BJ (cell line): ENCODE measurements around the gene DCD. TPM values are rescaled to one million over a fixed set of nuclear protein-coding genes. Genes with fewer than 3 reads are reported as not detected.
A peak's percentile ranks its signal among the peaks of the same experiment; 100 is the strongest.

ENCODE experiments used
- CTCF ChIA-PET: fragments of 350-600 bp; formaldehyde crosslinking; extraction: SDS; loops from one replicate; lab custom pipeline; 2021; ENCODE audit warnings: antibody characterized with exemption, inconsistent platforms; lab: Yijun Ruan, JAX
- POLR2A ChIA-PET: fragments of 300-600 bp; sonication (Branson Sonifier 250); formaldehyde crosslinking; extraction: SDS; loops from one replicate; lab custom pipeline; 2021; ENCODE audit warnings: antibody characterized with exemption; lab: Charles Lee
- DNase-seq: peaks from one replicate; pipeline ENCODE4 v3.0.0-alpha.2; 2011; ENCODE audit warnings: low read depth
- H3K27me3 ChIP-seq: 2 replicates; pipeline ENCODE4 v1.6.0; 2011; ENCODE audit warnings: low read length; ENCODE audit not compliant: control insufficient read depth, insufficient read depth
- H3K36me3 ChIP-seq: 2 replicates; pipeline ENCODE4 v1.5.1; 2011; ENCODE audit warnings: low read length; ENCODE audit not compliant: control insufficient read depth, insufficient read depth
- H3K4me3 ChIP-seq: 2 replicates; pipeline ENCODE4 v1.5.1; 2011; ENCODE audit warnings: low read depth, mild to moderate bottlenecking, control low read depth, low read length
- polyA plus RNA-seq: library from polyadenylated mRNA; depleted of rRNA; stranded (reverse); fragments of >200 nt; gene quantifications from 2 replicates; pipeline ENCODE4 v1.2.3, GENCODE V29; 2011
- TF ChIP-seq, protein P1 (sequence below): IDR thresholded peaks from 2 replicates; pipeline ENCODE4 v1.5.1; 2011; ENCODE audit warnings: low read depth, mild to moderate bottlenecking, control low read depth, inconsistent platforms, low read length, moderate library complexity; ENCODE audit not compliant: insufficient read depth

DCD gene
- polyA plus RNA-seq, 1 experiment = not detected

DNA sequence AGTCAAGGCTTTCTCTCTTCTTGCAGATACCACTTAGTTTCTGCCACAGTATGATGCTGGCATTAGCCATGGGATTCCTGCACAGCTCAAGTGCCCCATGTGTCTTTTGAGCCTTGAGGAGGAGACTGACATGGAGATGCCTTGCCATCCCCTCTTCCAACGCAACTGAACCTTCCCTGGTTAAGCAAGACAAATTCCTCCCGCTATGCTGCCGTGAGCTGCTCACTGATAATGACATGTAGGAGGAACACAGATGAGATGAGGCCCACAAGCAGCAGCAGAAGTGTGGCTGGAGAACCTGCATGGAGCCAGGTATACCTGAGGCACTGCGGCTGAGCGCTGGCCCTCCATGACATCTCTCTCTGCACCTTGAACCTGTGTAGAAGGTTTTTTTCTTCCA is 44.3 kb downstream of the DCD start:
- TF ChIP-seq, protein P1, sequence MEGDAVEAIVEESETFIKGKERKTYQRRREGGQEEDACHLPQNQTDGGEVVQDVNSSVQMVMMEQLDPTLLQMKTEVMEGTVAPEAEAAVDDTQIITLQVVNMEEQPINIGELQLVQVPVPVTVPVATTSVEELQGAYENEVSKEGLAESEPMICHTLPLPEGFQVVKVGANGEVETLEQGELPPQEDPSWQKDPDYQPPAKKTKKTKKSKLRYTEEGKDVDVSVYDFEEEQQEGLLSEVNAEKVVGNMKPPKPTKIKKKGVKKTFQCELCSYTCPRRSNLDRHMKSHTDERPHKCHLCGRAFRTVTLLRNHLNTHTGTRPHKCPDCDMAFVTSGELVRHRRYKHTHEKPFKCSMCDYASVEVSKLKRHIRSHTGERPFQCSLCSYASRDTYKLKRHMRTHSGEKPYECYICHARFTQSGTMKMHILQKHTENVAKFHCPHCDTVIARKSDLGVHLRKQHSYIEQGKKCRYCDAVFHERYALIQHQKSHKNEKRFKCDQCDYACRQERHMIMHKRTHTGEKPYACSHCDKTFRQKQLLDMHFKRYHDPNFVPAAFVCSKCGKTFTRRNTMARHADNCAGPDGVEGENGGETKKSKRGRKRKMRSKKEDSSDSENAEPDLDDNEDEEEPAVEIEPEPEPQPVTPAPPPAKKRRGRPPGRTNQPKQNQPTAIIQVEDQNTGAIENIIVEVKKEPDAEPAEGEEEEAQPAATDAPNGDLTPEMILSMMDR = no peak
- no peak overlapping the region for H3K4me3 ChIP-seq
- DNase-seq = no peak
- ChIA-PET CTCF (interaction anchor here (0.6 to 1.6 kb wide), 6 partner anchors 8 to 19 kb away, joined by 3 to 7 read pairs (median 3); no protein-coding TSS in a partner anchor), POLR2A (no interaction called here)
- peaks cover 1% of the 10 kb centered on the region; the same call in 1 of the 2 replicates for H3K27me3 ChIP-seq
- H3K36me3 ChIP-seq = no peaks in the 10 kb centered on the region

DNA sequence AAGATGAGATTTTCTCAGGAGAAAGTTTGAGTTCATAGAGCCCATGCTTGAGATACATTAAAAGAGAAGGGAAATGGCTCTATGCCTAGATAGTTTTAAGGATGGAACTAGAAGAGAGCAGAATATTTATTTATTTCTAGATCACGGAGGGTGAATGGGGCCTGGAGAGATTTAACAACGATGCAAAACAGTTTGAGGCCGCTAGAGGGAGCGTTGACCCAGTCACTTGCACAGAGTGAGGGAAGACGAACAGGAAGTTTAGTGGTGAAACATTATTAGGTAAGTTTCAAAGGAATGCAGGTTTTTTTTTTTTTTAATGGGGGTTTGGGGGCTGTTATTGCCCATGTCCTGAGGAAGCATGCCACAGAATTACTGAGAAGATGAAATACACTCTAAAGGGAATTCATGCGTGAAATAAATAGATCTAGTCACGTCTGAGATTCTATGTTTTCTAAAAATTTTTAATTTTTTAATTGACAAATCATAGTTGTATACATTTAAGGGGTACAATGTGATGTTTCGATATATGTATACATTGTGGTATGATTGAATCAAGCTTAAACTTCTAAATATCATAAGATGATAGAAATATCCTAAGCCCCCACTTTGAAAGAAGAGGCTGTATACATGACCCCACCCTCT is 44.9 kb downstream of the DCD start:
- ChIA-PET CTCF (interaction anchor here (0.6 to 1.6 kb wide), 4 partner anchors 10 to 19 kb away, joined by 3 read pairs; no protein-coding TSS in a partner anchor), POLR2A (no interaction called here)
- H3K36me3 ChIP-seq = no peaks in the 10 kb centered on the region
- TF ChIP-seq, protein P1 = peak; percentile 89
- no peak for DNase-seq
- H3K4me3 ChIP-seq = no peak overlapping the region
- peaks cover 1% of the 10 kb centered on the region; the same call in 1 of the 2 replicates for H3K27me3 ChIP-seq

GRCh38 chr12:54602661-54603060 is 45.5 kb downstream of the DCD start:
- Histone ChIP-seq H3K4me3 (no peak overlapping the region), H3K36me3 (no peaks in the 10 kb centered on the region), H3K27me3 (peaks cover 1% of the 10 kb centered on the region; the same call in 1 of the 2 replicates)
- ChIA-PET CTCF (interaction anchor here (0.6 to 7.6 kb wide), 5 partner anchors 9 to 39 kb away, joined by 3 to 59 read pairs (median 3); no protein-coding TSS in a partner anchor), POLR2A (no interaction called here)
- TF ChIP-seq, protein P1 = no peak
- DNase-seq = no peak

DNA sequence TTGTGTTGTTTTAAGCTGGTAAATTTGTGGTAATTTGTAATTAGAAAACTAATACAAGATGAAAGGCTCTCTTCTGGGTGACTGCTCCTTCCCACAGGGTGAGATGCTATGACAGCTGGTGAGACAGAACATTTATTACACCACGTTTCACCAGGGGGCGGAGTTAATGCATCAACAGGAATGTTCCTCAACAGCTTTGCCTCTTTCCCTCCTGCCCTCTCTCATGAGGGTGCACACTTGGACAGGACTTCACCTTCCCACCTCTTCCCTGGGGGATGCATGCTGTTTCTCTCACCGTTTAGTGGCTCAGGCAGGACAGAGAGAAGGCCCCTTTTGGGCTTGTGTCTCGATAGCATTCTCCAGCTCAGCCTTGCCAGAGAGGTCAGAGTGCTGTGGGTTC is 46.3 kb downstream of the DCD start:
- no peaks in the 10 kb centered on the region for H3K36me3 ChIP-seq
- CTCF ChIA-PET = interaction anchor here (0.6 to 7.6 kb wide), 5 partner anchors 8 to 31 kb away, joined by 3 to 59 read pairs (median 4); no protein-coding TSS in a partner anchor
- H3K27me3 ChIP-seq = peaks cover 1% of the 10 kb centered on the region; the same call in 1 of the 2 replicates
- H3K4me3 ChIP-seq = no peak overlapping the region
- TF ChIP-seq, protein P1 = no peak
- POLR2A ChIA-PET = no interaction called here
- no peak for DNase-seq

DNA sequence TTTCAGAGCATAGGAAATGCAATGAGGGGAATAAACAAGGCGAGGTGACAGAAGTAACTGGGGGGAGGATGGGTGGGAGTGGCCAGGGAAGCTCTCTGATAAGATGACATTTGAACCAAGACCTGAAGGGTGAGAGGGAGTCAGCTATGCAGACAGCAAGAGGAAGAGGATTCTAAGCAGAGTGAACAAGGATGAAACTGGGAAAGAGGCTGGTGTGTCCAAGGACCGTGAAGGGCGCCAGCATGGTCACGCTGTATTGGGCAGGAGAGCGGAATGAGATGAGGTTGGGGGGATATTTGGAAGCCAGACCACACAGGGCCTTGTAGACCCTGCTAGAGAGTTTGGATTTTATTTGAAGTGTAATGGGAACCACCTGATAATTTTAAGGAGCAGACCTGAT is 49.2 kb downstream of the DCD start:
- Histone ChIP-seq H3K27me3 (peaks cover 4% of the 10 kb centered on the region), H3K4me3 (no peak overlapping the region), H3K36me3 (no peaks in the 10 kb centered on the region)
- ChIA-PET POLR2A (no interaction called here), CTCF (interaction anchor here (2.0 to 7.6 kb wide), 2 partner anchors 17 to 20 kb away, joined by 5 to 59 read pairs; no protein-coding TSS in a partner anchor)
- DNase-seq = no peak
- TF ChIP-seq, protein P1 = no peak
